Spleen (tissue), 11 donors: ENCODE results near the gene DPYD. TPM values are rescaled to one million over a fixed set of nuclear protein-coding genes. Genes with fewer than 3 reads are reported as not detected.

Experiments used
- DNase-seq: peaks from one replicate; pipeline ENCODE4 v3.0.0-alpha.2; 2020
- H3K27ac ChIP-seq, 8 donors: fragments of 200-600 bp; sonication (generic) in 7 of 8; 1 replicate in 4 of 8; 2 replicates in 4 of 8; pipeline versions ENCODE4 v1.5.0 to v1.8.0; 2016 to 2021; ENCODE audit warnings: inconsistent platforms in 4 of 8, mild to moderate bottlenecking in 4 of 8, moderate library complexity in 1 of 8
- H3K27me3 ChIP-seq, 7 donors: fragments of 200-600 bp; sonication (generic) in 6 of 7; replicated peaks in 1 of 7; 1 replicate in 4 of 7; 2 replicates in 3 of 7; pipeline versions ENCODE4 v1.5.0 to v1.8.0; 2016 to 2021; ENCODE audit warnings: inconsistent platforms in 3 of 7, mild to moderate bottlenecking in 1 of 7
- H3K36me3 ChIP-seq, 6 donors: fragments of 200-600 bp; sonication (generic) in 5 of 6; 1 replicate in 4 of 6; 2 replicates in 2 of 6; pipeline versions ENCODE4 v1.5.0 to v1.8.0; 2016 to 2021; ENCODE audit warnings: inconsistent platforms in 2 of 6
- H3K4me1 ChIP-seq, 6 donors: fragments of 200-600 bp; sonication (generic) in 5 of 6; 1 replicate in 3 of 6; 2 replicates in 3 of 6; pipeline versions ENCODE4 v1.5.0 to v1.8.0; 2016 to 2021; ENCODE audit warnings: inconsistent platforms in 3 of 6
- H3K4me3 ChIP-seq, 8 donors: fragments of 200-600 bp; sonication (generic) in 7 of 8; 1 replicate in 4 of 8; 2 replicates in 4 of 8; pipeline versions ENCODE4 v1.5.0 to v1.8.0; 2016 to 2021; ENCODE audit warnings: inconsistent platforms in 4 of 8, mild to moderate bottlenecking in 4 of 8, moderate library complexity in 2 of 8
- H3K9me3 ChIP-seq, 8 donors: fragments of 200-600 bp; sonication (generic) in 7 of 8; 1 replicate in 4 of 8; 2 replicates in 4 of 8; pipeline versions ENCODE4 v1.5.0 to v1.8.0; 2016 to 2021; ENCODE audit warnings: inconsistent platforms in 4 of 8
- CTCF ChIP-seq, 11 experiments: fragments of 200-600 bp in 7 of 11; fragments of 450-650 bp in 4 of 11; sonication (generic) in 4 of 11; IDR thresholded peaks in 8 of 11; conservative IDR thresholded peaks in 3 of 11; 1 replicate in 7 of 11; 2 replicates in 4 of 11; pipeline versions ENCODE4 v1.4.0 to v1.8.0; 2016 to 2021; ENCODE audit warnings: antibody characterized with exemption in 11 of 11, inconsistent platforms in 4 of 11, mild to moderate bottlenecking in 1 of 11
- POLR2A ChIP-seq, 3 donors: fragments of 450-650 bp; IDR thresholded peaks; one replicate each; pipeline ENCODE4 v1.5.1; 2017; ENCODE audit warnings: antibody characterized with exemption in 3 of 3, mild to moderate bottlenecking in 1 of 3
- POLR2AphosphoS5 ChIP-seq, 3 donors: sonication (generic); formaldehyde crosslinking; IDR thresholded peaks; one replicate each; pipeline ENCODE4 v1.5.1; 2017; ENCODE audit warnings: antibody characterized with exemption in 3 of 3
- WGBS, 5 donors: extraction: QIAGEN DNeasy Blood & Tissue Kit in 3 of 5; methylation state at CpG; one replicate each; pipeline versions ENCODE4 v1.1.5 to v1.1.7; 2013 to 2018; 5-methylcytosine and 5-hydroxymethylcytosine counted together
- intact Hi-C: fragments of 100-400 bp; cut with DNase I; formaldehyde crosslinking; loops from one replicate; pipeline ENCODE4 v1.15.0; 2023; ENCODE audit warnings: low total_unique reads
- polyA plus RNA-seq, 3 donors: library from polyadenylated mRNA; stranded (reverse); fragments of 200-250 nt; gene quantifications; one replicate each; pipeline ENCODE4 v1.2.1, GENCODE V29; 2013
- total RNA-seq, 7 donors: library from RNA; depleted of rRNA in 3 of 7; stranded (reverse); fragments of >200 nt in 3 of 7; fragmentation: NEBNext Ultra II Directional in 4 of 7; extraction: Animal tissue kit (Norgen Biotek cat#: 25700) in 4 of 7; gene quantifications; one replicate each; pipeline versions ENCODE4 v1.1.0 to v1.2.1, GENCODE V29; 2016 to 2021
- donor health status: healthy with polysubstance abuse.
- donor health status: DM: no; HTN: no; CAD: no; lungs with moderate emphysema.
- donor health status: DM: no; HTN: no; CAD: no.
- donor health status: Bipolar disorder and iron deficiency.
- donor health status: healthy.
- donor health status: DM: no; HTN: no; CAD: no.
- donor health status: DM: yes; HTN: yes; CAD: no.

DPYD gene
- total and polyA plus RNA-seq, 10 donors: 7.3 to 114 (median 92.3) TPM

DNA sequence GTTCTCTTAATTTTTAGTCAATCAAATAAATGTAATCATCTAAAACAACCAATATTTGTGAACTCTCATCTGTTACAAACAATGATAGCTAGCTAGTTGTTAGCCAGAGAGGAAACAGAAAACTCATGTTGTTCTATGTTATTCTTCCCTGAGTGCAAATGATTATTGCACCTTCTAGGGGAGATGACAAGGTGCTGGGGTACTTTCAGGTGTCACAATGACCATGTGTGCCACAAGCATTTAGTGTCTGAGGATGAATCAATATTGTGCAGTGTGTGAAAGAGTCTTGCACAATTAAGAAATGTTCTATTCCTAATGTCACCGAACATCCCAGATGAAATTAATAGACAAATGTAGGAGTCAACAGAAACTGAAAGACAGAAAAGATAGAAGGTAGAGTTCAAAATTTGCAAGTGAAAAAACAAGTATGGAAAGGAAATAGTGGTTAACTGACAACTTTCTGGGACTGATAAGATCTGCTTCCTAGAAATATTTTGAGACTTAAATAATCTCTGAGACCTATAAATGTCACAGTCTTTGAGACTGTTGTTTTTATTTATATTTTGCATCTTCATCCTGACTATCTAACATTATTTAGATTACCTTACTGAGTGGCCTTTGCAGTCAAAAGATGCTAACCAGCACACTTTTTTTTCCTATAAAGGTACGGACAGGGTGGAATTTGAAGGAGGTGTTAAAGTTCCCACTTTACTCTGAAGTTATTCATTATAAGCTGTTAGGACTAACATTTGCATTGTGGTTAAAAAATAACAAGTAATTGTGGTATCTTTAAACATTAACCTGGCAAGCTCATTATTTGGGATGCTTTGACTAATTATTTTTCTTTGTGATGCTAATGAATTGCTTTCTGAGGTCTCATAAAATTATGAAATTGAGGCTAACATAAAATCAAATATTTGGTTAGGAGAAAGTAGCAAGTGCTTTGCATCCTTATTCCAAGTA is 21.6 kb upstream of the DPYD start:
- intact Hi-C loops: no loop called here
- Histone ChIP-seq H3K4me1 (peaks cover 0 to 7% (median 0%) of the 10 kb centered on the region in 6 donors), H3K27me3 (no peaks in the 10 kb centered on the region), H3K4me3 (no peak overlapping the region), H3K9me3 (no peaks in the 10 kb centered on the region), H3K27ac (no peak overlapping the region), H3K36me3 (no peaks in the 10 kb centered on the region)
- WGBS, 5 donors: 24 to 47% (median 29%) methylated on average over 2 of the region's 2 CpGs
- TF ChIP-seq CTCF (IDR thresholded peaks at IDR 0.05 in 8 of 11, conservative IDR thresholded peaks at IDR 0.05 in 3 of 11) (no peak), POLR2AphosphoS5 (IDR thresholded peaks at IDR 0.05) (no peak), POLR2A (IDR thresholded peaks at IDR 0.05) (no peak)
- DNase-seq: no peak

DNA sequence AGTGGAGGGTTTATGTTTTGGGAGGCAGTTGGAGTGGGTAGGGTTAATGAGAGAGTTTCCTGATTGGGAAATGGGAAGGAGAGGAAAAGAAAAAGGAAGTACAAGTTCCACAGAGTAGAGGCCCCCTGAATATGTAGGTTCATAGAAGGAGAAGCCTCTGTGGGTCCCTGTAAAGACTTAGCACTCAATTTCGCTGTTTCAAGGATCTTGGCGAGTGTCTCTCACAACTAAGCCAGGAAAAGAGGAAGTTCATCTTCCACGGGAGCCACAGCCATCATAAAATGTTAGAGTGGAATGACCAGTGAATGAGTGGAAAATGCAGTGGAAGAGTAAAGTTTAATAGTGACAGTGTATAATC is 17.4 kb upstream of the DPYD start:
- WGBS, 5 donors: 34 to 60% (median 47%) methylated on average over 3 of the region's 3 CpGs
- H3K4me1 ChIP-seq: peaks cover 0 to 7% (median 0%) of the 10 kb centered on the region in 6 donors
- intact Hi-C loops: no loop called here

DNA sequence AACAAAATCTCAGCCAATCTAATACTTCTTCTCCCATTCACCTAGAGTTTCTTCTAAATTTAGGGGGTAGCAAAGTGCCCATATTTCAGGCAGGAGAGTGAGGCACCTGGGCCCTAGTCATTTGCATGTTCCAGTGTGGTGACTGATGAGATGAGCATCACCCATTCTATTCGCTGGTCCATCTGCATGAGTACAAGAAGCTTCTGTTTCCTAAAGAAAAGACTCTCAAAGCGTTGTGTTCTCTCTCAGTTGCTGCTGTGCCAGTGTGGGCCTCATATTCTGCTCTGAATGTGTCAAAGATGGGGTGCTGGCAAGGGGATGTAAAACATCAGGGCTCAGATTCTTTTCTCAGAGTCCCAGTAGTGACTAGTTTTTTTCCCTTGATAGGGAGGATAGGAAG is 16.1 kb upstream of the DPYD start:
- Histone ChIP-seq H3K9me3 (no peaks in the 10 kb centered on the region), H3K27ac (no peak overlapping the region), H3K4me1 (peaks cover 0 to 7% (median 0%) of the 10 kb centered on the region in 6 donors), H3K4me3 (no peak overlapping the region), H3K36me3 (no peaks in the 10 kb centered on the region), H3K27me3 (no peaks in the 10 kb centered on the region)
- DNase-seq: no peak
- TF ChIP-seq POLR2AphosphoS5 (IDR thresholded peaks at IDR 0.05) (no peak), POLR2A (IDR thresholded peaks at IDR 0.05) (no peak), CTCF (IDR thresholded peaks at IDR 0.05 in 8 of 11, conservative IDR thresholded peaks at IDR 0.05 in 3 of 11) (no peak)
- 61 to 84% (median 77%) methylated on average over 2 of the region's 2 CpGs for WGBS, 5 donors
- intact Hi-C loops: no loop called here

More for the DNA sequence above, 17.4 kb upstream of the DPYD start:
- no peak for DNase-seq
- Histone ChIP-seq H3K27me3 (no peaks in the 10 kb centered on the region), H3K36me3 (no peaks in the 10 kb centered on the region), H3K9me3 (no peaks in the 10 kb centered on the region), H3K4me3 (no peak overlapping the region), H3K27ac (no peak overlapping the region)
- TF ChIP-seq POLR2AphosphoS5 (IDR thresholded peaks at IDR 0.05): no peak
- no peak for TF ChIP-seq CTCF (IDR thresholded peaks at IDR 0.05 in 8 of 11, conservative IDR thresholded peaks at IDR 0.05 in 3 of 11)
- TF ChIP-seq POLR2A (IDR thresholded peaks at IDR 0.05): no peak

GRCh38 chr1:97934491-97934890 is 13.7 kb upstream of the DPYD start:
- TF ChIP-seq POLR2AphosphoS5 (IDR thresholded peaks at IDR 0.05) (no peak), CTCF (IDR thresholded peaks at IDR 0.05 in 8 of 11, conservative IDR thresholded peaks at IDR 0.05 in 3 of 11) (no peak)
- no peak for DNase-seq
- H3K36me3 ChIP-seq: no peaks in the 10 kb centered on the region
- 91 to 94% (median 92%) methylated on average over 6 of the region's 6 CpGs for WGBS, 5 donors
- no peak overlapping the region for H3K27ac ChIP-seq
- H3K4me3 ChIP-seq: no peak overlapping the region
- H3K27me3 ChIP-seq: no peaks in the 10 kb centered on the region
- peaks cover 0 to 7% (median 0%) of the 10 kb centered on the region in 6 donors for H3K4me1 ChIP-seq
- intact Hi-C loops: no loop called here
- H3K9me3 ChIP-seq: no peaks in the 10 kb centered on the region
